Measurements from ENCODE around the gene CTDSPL. TPM values are rescaled to one million over a fixed set of nuclear protein-coding genes. Genes with fewer than 3 reads are reported as not detected.
A peak's percentile ranks its signal among the peaks of the same experiment; 100 is the strongest.
"Not testable (repeated sequence)": the region's sequence is repeated elsewhere in the genome, so short reads cannot be mapped to it uniquely, and the experiment has no call there.

CTDSPL gene
- total RNA-seq, 4 donors from 2014 or later: 39.8 to 105 (median 56.2) TPM

GRCh38 chr3:37987751-37988179 is 126.1 kb downstream of the CTDSPL start:
- peak overlapping the region in 1 of 4 donors; percentile 19 for H3K4me3 ChIP-seq
- DNase-seq: peak; percentile 66
- peak overlapping the region; percentile 84 to 92 (median 88) for H3K27ac ChIP-seq
- no peaks in the 10 kb centered on the region for H3K9me3 ChIP-seq
- no peaks in the 10 kb centered on the region for H3K27me3 ChIP-seq
- TF ChIP-seq EP300 (IDR thresholded peaks at IDR 0.05; ENCODE audit: low read depth) (no peak), CTCF (IDR thresholded peaks at IDR 0.05) (no peak), POLR2A (IDR thresholded peaks at IDR 0.05) (peak; percentile 57), POLR2AphosphoS5 (IDR thresholded peaks at IDR 0.05) (peak in 2 of 3 donors; percentile 73 to 86)
- intact Hi-C loops (cut with DNase I; ENCODE audit: low total_unique reads): no loop called here
- H3K36me3 ChIP-seq: no peaks in the 10 kb centered on the region
- in situ Hi-C loops (cut with MboI; ENCODE audit: low pct_ligation_motif_present in 1 of 4, low pct_unique_long_range_greater_than_20kb in 1 of 4, low sequenced_read_pairs in 3 of 4): no loop called here
- 55% methylated on average over 7 of the region's 7 CpGs; no CpG with 5 or more reads in 1 of the 2 donors for WGBS, 2 donors (ENCODE audit: low coverage in 1 of 2)
- peaks cover 11 to 56% (median 48%) of the 10 kb centered on the region in 4 donors for H3K4me1 ChIP-seq

- intact Hi-C loops (cut with DNase I; ENCODE audit: low total_unique reads); H3K9me3 ChIP-seq; DNase-seq; H3K27me3 ChIP-seq; in situ Hi-C loops (cut with MboI; ENCODE audit: low pct_ligation_motif_present in 1 of 4, low pct_unique_long_range_greater_than_20kb in 1 of 4, low sequenced_read_pairs in 3 of 4); H3K36me3 ChIP-seq: not testable (repeated sequence)
- 50 to 75% methylated on average over 1 to 10 of the region's 10 CpGs for WGBS, 2 donors (ENCODE audit: low coverage in 1 of 2)
- H3K4me3 ChIP-seq: peak overlapping the region in 1 of 4 donors; percentile 19
- peak overlapping the region; percentile 84 to 92 (median 88) for H3K27ac ChIP-seq
- peaks cover 15 to 61% (median 54%) of the 10 kb centered on the region in 4 donors for H3K4me1 ChIP-seq
These were observed 126.7 kb downstream of the CTDSPL start for GRCh38 chr3:37988376-37988775.

GRCh38 chr3:37988931-37989525 is 127.3 kb downstream of the CTDSPL start:
- intact Hi-C loops (cut with DNase I; ENCODE audit: low total_unique reads): no loop called here
- peak overlapping the region in 1 of 4 donors; percentile 19 for H3K4me3 ChIP-seq
- in situ Hi-C loops (cut with MboI; ENCODE audit: low pct_ligation_motif_present in 1 of 4, low pct_unique_long_range_greater_than_20kb in 1 of 4, low sequenced_read_pairs in 3 of 4): no loop called here

GRCh38 chr3:37989821-37990480 is 128.3 kb downstream of the CTDSPL start:
- Histone ChIP-seq H3K9me3 (no peaks in the 10 kb centered on the region), H3K27me3 (no peaks in the 10 kb centered on the region), H3K36me3 (no peaks in the 10 kb centered on the region), H3K4me1 (peaks cover 23 to 75% (median 67%) of the 10 kb centered on the region in 4 donors), H3K4me3 (peak overlapping the region in 1 of 4 donors; percentile 40), H3K27ac (peak overlapping the region; percentile 85 to 90 (median 89))
- in situ Hi-C loops (cut with MboI; ENCODE audit: low pct_ligation_motif_present in 1 of 4, low pct_unique_long_range_greater_than_20kb in 1 of 4, low sequenced_read_pairs in 3 of 4) (no loop called here), intact Hi-C loops (cut with DNase I; ENCODE audit: low total_unique reads) (no loop called here)
- TF ChIP-seq CTCF (IDR thresholded peaks at IDR 0.05) (no peak), POLR2A (IDR thresholded peaks at IDR 0.05) (no peak), EP300 (IDR thresholded peaks at IDR 0.05; ENCODE audit: low read depth) (no peak), POLR2AphosphoS5 (IDR thresholded peaks at IDR 0.05) (no peak)
- no peak for DNase-seq
- 86% methylated on average over 7 of the region's 7 CpGs; no CpG with 5 or more reads in 1 of the 2 donors for WGBS, 2 donors (ENCODE audit: low coverage in 1 of 2)

More at GRCh38 chr3:37988931-37989525, 127.3 kb downstream of the CTDSPL start:
- TF ChIP-seq POLR2A (IDR thresholded peaks at IDR 0.05) (no peak), POLR2AphosphoS5 (IDR thresholded peaks at IDR 0.05) (no peak), EP300 (IDR thresholded peaks at IDR 0.05; ENCODE audit: low read depth) (no peak), CTCF (IDR thresholded peaks at IDR 0.05) (no peak)
- 83 to 92% methylated on average over 8 to 15 of the region's 15 CpGs for WGBS, 2 donors (ENCODE audit: low coverage in 1 of 2)
- no peaks in the 10 kb centered on the region for H3K27me3 ChIP-seq
- no peak for DNase-seq
- peaks cover 21 to 67% (median 60%) of the 10 kb centered on the region in 4 donors for H3K4me1 ChIP-seq
- H3K27ac ChIP-seq: peak overlapping the region; percentile 85 to 92 (median 90)
- H3K36me3 ChIP-seq: no peaks in the 10 kb centered on the region
- H3K9me3 ChIP-seq: no peaks in the 10 kb centered on the region
